Body of pancreas (tissue), 4 donors: Measurements from ENCODE around the gene BCL2L12.

Source experiments
- POLR2A ChIP-seq, 3 donors: fragments of 450-650 bp; IDR thresholded peaks; one replicate each; pipeline ENCODE4 v1.6.1; 2016; ENCODE audit warnings: antibody characterized with exemption in 3 of 3, mild to moderate bottlenecking in 2 of 3
- TF ChIP-seq, protein P1 (sequence below), 7 experiments: fragments of 450-650 bp in 4 of 7; fragments of 200-600 bp in 3 of 7; sonication (generic) in 3 of 7; IDR thresholded peaks; one replicate each; pipeline ENCODE4 v1.5.1; 2016 to 2019; ENCODE audit warnings: antibody characterized with exemption in 7 of 7

DNA sequence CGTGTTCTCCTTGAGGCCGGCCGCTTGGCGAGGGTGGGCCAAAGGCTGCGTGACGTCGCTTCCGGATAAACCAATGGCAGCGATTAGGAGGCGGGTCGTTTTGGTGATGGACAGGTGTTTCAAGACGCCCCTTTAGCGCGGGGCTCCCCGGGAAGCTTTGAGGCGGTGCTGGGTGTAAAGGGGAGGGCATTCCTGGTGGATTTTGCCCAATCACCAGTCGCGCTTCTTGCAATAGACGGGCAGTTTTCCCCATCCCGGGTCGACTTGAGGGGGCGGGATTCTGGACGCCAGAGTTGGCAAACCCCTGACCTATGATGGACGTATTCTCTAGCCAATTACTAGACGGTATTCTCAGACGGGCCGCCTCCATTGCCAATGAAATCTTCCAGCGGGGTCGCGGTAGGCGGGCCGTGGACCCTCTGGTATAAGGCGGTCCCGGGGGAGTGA is 11.1 kb downstream of the BCL2L12 start:
- TF ChIP-seq, protein P1, sequence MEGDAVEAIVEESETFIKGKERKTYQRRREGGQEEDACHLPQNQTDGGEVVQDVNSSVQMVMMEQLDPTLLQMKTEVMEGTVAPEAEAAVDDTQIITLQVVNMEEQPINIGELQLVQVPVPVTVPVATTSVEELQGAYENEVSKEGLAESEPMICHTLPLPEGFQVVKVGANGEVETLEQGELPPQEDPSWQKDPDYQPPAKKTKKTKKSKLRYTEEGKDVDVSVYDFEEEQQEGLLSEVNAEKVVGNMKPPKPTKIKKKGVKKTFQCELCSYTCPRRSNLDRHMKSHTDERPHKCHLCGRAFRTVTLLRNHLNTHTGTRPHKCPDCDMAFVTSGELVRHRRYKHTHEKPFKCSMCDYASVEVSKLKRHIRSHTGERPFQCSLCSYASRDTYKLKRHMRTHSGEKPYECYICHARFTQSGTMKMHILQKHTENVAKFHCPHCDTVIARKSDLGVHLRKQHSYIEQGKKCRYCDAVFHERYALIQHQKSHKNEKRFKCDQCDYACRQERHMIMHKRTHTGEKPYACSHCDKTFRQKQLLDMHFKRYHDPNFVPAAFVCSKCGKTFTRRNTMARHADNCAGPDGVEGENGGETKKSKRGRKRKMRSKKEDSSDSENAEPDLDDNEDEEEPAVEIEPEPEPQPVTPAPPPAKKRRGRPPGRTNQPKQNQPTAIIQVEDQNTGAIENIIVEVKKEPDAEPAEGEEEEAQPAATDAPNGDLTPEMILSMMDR (IDR thresholded peaks at IDR 0.05) = peak in 1 of 7 experiments; percentile 2
- TF ChIP-seq POLR2A (IDR thresholded peaks at IDR 0.05) = no peak
